GM21576 (cell line): ENCODE data around the gene POLR1E.
A peak's percentile ranks its signal among the peaks of the same experiment; 100 is the strongest.

Experiments
- ATAC-seq: cut with Tn5 transposase; IDR thresholded peaks from one replicate; pipeline ENCODE4 v1.9.1; 2021; ENCODE audit warnings: mild to moderate bottlenecking, moderate library complexity; ENCODE audit not compliant: unreplicated experiment

Gene POLR1E

GRCh38 chr9:37485389-37486255 is at the start of gene POLR1E:
Gene POLR1E, plus strand, starts transcription at chr9:37485948. Its CDS starts 100 bp downstream, at chr9:37486048.
- ATAC-seq, result peak; percentile 92

GRCh38 chr9:37436540-37436939 is 49.2 kb upstream of the POLR1E start:
- no peak for ATAC-seq

GRCh38 chr9:37437010-37437409 is 48.7 kb upstream of the POLR1E start:
- ATAC-seq, result no peak

GRCh38 chr9:37437621-37438020 is 48.1 kb upstream of the POLR1E start:
- ATAC-seq, result no peak

- no peak for ATAC-seq
Measured at GRCh38 chr9:37438359-37438758, 47.4 kb upstream of the POLR1E start.

GRCh38 chr9:37441776-37442370 is 43.9 kb upstream of the POLR1E start:
- ATAC-seq, result no peak

GRCh38 chr9:37442556-37442955 is 43.2 kb upstream of the POLR1E start:
- no peak for ATAC-seq

- no peak for ATAC-seq
Measured at GRCh38 chr9:37443566-37443965, 42.2 kb upstream of the POLR1E start.

GRCh38 chr9:37444890-37445289 is 40.9 kb upstream of the POLR1E start:
- no peak for ATAC-seq

GRCh38 chr9:37445832-37446231 is 39.9 kb upstream of the POLR1E start:
- no peak for ATAC-seq

- ATAC-seq, result no peak
Measured at GRCh38 chr9:37446401-37446800, 39.3 kb upstream of the POLR1E start.

- no peak for ATAC-seq
Measured at GRCh38 chr9:37447111-37447510, 38.6 kb upstream of the POLR1E start.

GRCh38 chr9:37449862-37450632 is 35.7 kb upstream of the POLR1E start:
- no peak for ATAC-seq

GRCh38 chr9:37451628-37452027 is 34.1 kb upstream of the POLR1E start:
- no peak for ATAC-seq

- ATAC-seq, result no peak
Measured at GRCh38 chr9:37452611-37453010, 33.1 kb upstream of the POLR1E start.

- ATAC-seq, result no peak
Measured at GRCh38 chr9:37453827-37454226, 31.9 kb upstream of the POLR1E start.

- ATAC-seq, result no peak
Measured at GRCh38 chr9:37454238-37454637, 31.5 kb upstream of the POLR1E start.

- ATAC-seq, result no peak
Measured at GRCh38 chr9:37455884-37456647, 29.7 kb upstream of the POLR1E start.

- no peak for ATAC-seq
Measured at GRCh38 chr9:37456817-37457216, 28.9 kb upstream of the POLR1E start.

- ATAC-seq, result no peak
Measured at GRCh38 chr9:37464006-37464405, 21.7 kb upstream of the POLR1E start.
